Kidney tubule cell (primary cell): ENCODE measurements around the gene NSUN4.
A peak's percentile ranks its signal among the peaks of the same experiment; 100 is the strongest.
"Not testable (repeated sequence)": the region's sequence is repeated elsewhere in the genome, so short reads cannot be mapped to it uniquely, and the experiment has no call there.

ENCODE experiments used
- DNase-seq: peaks from one replicate; pipeline ENCODE4 v3.0.0-alpha.2; 2018; ENCODE audit warnings: low spot score

Gene NSUN4

GRCh38 chr1:46328182-46328581 lies 12.4 kb upstream of the NSUN4 start:
- not testable (repeated sequence) for DNase-seq

- not testable (repeated sequence) for DNase-seq
Measured at GRCh38 chr1:46329807-46330206, 10.8 kb upstream of the NSUN4 start.

- not testable (repeated sequence) for DNase-seq
Measured at GRCh38 chr1:46330381-46330780, 10.2 kb upstream of the NSUN4 start.

- DNase-seq = peak; percentile 81
Measured at GRCh38 chr1:46331786-46332540, 8.6 kb upstream of the NSUN4 start.

- peak; percentile 80 for DNase-seq
Measured at GRCh38 chr1:46333300-46334029, 7.1 kb upstream of the NSUN4 start.

- DNase-seq = no peak
Measured at GRCh38 chr1:46334030-46334384, 6.6 kb upstream of the NSUN4 start.

DNA sequence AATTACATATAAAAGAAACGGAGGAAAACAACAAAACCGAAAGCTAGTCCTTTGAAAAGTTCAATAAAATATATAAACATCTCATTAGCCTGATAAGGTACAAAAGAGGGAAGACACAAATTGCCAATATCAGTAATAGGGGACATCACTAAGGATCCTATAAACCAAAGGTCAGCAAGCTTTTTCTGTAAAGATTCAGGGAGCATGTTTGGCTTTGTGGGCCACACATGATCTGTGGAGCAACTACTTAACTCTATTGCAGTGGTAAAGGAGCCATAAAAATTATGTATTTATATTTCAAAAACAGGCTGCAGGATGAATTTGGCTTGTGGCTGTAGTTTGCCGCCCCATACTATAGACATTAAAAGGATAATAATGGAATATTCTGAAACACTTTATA lies 5.5 kb upstream of the NSUN4 start:
- no peak for DNase-seq

DNA sequence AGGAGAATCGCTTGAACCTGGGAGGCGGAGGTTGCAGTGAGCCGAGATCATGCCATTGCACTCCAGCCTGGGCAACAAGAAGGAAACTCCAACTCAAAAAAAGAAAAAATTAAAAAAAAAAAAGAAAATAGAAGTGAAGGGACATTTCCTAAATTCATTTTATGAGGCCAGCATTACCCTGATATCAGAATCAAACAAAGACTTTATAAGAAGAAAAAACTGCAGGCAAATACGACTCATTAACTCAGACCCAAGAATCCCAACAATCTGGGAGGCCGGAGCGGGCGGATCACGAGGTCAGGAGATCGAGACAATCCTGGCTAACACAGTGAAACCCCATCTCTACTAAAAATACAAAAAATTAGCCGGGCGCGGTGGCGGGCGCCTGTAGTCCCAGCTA lies 3.2 kb upstream of the NSUN4 start:
- not testable (repeated sequence) for DNase-seq

DNA sequence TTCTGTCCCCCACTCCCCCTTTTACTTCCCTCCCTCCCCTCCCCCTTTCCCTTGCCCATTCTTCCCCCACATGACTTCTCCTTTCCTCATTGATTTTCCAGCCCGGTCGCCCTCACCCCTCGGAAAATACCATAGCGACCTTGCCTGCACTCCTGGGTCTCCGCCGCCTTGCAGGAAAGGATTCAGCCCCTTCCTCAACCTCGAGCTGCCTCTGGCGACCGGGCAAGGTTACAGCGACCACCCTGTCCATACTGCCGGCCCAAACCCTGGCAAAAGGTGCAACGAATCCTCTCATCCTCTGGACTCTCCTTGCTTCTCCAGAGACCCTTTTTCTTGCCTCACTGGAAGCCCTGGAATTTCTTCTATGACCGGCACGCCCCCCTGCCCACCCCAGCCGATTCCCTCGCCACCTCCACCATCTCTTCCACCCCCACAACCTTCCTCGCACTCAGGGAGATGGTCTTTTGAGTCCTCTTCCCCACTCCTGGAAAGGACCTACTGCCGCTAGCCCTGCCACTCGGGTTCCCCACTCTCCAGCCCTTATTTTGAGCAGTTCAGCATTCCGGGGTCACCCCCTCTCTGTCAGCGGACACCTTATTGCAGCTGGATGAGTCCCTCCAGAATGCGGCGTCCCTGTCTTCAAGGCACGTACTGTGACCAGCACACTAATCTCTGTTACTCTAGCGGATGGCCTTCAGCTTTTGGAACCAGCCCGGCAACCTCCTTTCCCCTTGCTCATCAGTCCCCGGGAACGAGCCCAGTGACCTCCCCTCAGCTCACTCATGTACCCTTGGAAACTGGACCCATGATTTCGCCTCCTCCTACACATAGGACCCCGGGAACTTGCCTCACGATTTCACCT lies 846 bp downstream of the NSUN4 start:
- DNase-seq = no peak

- DNase-seq = peak; percentile 51
Measured at GRCh38 chr1:46342084-46342656, 1.6 kb downstream of the NSUN4 start.

- no peak for DNase-seq
Measured at GRCh38 chr1:46342677-46343350, 2.2 kb downstream of the NSUN4 start.

DNA sequence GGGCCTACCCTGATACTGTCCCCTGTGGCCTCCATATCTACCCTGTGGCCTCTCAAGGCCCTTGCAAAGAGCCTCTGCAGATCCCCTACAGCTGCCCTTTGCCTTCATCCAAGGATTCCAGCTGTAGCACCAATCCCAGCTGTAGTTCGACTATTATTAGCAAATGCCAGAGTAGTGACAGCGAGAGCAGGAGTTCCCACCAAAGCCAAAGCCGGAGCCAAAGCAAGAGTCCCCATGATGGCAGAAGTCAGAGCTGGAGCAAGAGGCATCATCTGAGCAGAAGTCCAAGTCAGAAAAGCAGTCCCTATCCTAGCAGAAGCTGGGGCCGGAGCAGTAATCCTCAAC lies 2.7 kb downstream of the NSUN4 start:
- no peak for DNase-seq

- DNase-seq = no peak
Measured at GRCh38 chr1:46343705-46344104, 3.1 kb downstream of the NSUN4 start.

DNA sequence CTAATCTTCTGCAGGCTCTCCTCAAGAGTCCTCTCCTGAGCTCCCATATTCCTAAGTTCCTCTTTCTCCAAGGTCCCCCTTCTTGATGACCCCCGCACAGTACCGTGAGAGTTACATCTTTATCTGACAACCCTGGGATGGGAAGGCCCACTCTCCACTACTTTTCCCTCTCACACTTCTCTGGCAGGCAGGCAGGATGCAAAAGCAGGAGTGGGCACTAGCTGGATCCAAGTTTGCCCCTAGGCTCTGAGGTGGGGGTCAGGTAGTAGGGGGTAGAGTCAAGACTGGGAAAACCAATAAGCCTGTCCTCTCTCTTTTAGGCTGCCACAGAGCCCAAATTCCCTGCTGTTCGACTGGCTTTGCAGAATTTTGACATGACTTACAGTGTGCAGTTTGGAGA lies 3.9 kb downstream of the NSUN4 start:
- no peak for DNase-seq

GRCh38 chr1:46345281-46345680 lies 4.7 kb downstream of the NSUN4 start:
- DNase-seq = no peak

GRCh38 chr1:46352363-46352762 lies 11.8 kb downstream of the NSUN4 start:
- DNase-seq = no peak

DNA sequence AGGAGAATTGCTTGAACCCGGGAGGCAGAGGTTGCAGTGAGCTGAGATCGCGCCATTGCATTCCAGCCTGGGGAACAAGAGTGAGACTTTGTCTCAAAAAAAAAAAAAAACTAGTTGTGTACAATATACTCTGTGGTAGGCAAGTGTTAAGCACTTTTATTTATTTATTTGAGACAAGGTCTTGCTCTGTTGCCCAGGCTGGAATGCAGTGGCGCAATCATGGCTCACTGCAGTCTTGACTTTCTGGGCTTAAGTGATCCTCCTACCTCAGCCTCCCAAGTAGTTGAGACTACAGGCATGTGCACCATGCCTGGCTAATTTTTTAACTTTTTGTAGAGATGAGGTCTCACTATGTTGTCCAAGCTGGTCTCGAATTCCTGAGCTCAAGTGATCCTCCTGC lies 15.3 kb downstream of the NSUN4 start:
- DNase-seq = not testable (repeated sequence)

GRCh38 chr1:46362158-46362557 lies 21.6 kb downstream of the NSUN4 start:
- DNase-seq = no peak

DNA sequence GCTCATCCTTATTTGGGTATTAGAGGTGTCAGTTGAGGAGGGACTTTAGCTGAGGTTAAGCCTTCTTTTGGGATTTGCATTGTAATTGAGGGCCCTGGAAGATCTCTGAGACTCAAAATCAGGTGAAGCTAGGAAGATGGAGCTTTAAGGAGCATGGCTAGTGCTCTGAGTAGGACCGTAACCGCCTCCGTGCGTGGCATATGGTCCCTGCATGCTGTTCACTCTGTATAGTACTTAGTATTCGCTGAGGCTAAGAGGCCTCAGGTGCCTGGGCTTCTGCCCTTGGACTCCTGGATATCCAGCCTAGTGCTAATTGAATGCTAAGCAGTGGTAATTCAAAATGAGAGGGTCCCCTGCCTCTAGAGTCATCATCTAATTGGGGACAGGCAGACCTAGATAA lies 22.5 kb downstream of the NSUN4 start:
- no peak for DNase-seq

- peak; percentile 34 for DNase-seq
Measured at GRCh38 chr1:46364612-46365011, 24.0 kb downstream of the NSUN4 start.

DNA sequence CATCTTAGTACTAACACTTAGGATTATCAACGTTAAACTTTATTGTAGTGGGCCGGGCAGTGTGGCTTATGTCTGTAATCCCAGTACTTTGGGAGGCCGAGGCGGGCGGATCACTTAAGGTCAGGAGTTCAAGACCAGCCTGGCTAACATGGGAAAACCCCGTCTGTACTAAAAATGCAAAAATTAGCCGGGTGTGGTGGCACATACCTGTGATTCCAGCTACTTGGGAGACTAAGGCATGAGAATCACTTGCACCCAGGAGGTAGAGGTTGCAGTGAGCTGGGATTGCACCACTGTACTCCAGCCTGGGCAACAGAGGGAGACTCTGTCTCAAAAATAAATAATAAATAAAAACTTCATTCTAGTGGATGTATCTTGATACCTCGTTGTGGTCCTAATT lies 25.2 kb downstream of the NSUN4 start:
- DNase-seq = not testable (repeated sequence)

DNA sequence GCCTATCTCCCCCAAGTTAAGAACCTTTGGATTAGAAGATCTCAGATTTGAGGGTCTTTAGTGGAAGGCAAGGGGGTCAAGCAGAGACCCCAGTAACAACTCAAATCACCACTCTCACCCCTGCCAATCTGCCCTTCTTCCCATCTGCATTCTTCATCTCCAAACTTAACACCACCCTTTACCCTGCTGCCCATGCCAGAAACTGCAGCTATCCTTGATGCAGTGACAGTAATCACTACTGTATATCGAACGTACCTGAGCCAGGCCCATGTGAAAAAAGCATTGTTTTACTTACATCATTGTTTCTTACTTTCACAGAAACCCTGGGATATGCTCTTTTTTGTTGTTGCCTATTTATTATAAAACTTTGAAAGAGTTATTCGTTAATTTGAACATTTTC lies 26.5 kb downstream of the NSUN4 start:
- no peak for DNase-seq
